HepG2 (cell line): Measurements from ENCODE around the gene ZDHHC14. TPM values are rescaled to one million over a fixed set of nuclear protein-coding genes. Genes with fewer than 3 reads are reported as not detected.

Source experiments
- ATAC-seq: fragments of 200-7000 bp; cut with Tn5 transposase; 3 replicates; pipeline ENCODE4 v1.9.1; 2020; ENCODE audit warnings: mild to moderate bottlenecking, moderate library complexity
- BruUV-seq: library from RNA; stranded (reverse); fragments of 400-500 nt; replicated peaks from 2 replicates; lab custom pipeline; 2021; lab: Mats Ljungman, UMichigan
- CTCF ChIA-PET: fragments of 300-600 bp; formaldehyde crosslinking; extraction: SDS; loops from one replicate; lab custom pipeline; 2021; ENCODE audit warnings: low total read pairs, inconsistent platforms, low intra/inter-chr PET ratio; lab: Yijun Ruan, JAX
- POLR2A ChIA-PET: fragments of 350-600 bp; sonication (Branson Sonifier 250); formaldehyde crosslinking; loops from one replicate; lab custom pipeline; 2020; ENCODE audit warnings: antibody characterized with exemption, inconsistent platforms; lab: Yijun Ruan, JAX
- DNase-seq: peaks from one replicate; pipeline ENCODE4 v3.0.0-alpha.2; 2015; ENCODE audit warnings: low spot score
- FAIRE-seq: peaks from 3 replicates; lab custom pipeline; 2011; peaks lifted over from hg19 to GRCh38; lab: Jason Lieb, UNC
- H2AFZ ChIP-seq: one replicate; pipeline ENCODE4 v1.6.1; 2011; ENCODE audit warnings: low read length, inconsistent platforms
- H3K27ac ChIP-seq: fragments of 300-600 bp; 3 replicates; pipeline ENCODE4 v1.8.0; 2011; ENCODE audit warnings: mixed run types, mild to moderate bottlenecking, mixed read lengths, low read length, inconsistent platforms; ENCODE audit not compliant: insufficient read depth; ENCODE audit errors: extremely low read length
- H3K27me3 ChIP-seq, 2 experiments: fragments of 200-600 bp in 1 of 2; 2 replicates in 1 of 2; 3 replicates in 1 of 2; pipeline versions ENCODE4 v1.6.0 to v1.8.0; 2011; ENCODE audit warnings: low read length in 2 of 2, mild to moderate bottlenecking in 2 of 2, moderate library complexity in 2 of 2, inconsistent platforms in 1 of 2; ENCODE audit not compliant: insufficient read depth in 2 of 2, control insufficient read depth in 1 of 2
- H3K36me3 ChIP-seq, 2 experiments: fragments of 200-600 bp in 1 of 2; replicated peaks in 1 of 2; 2 replicates in 1 of 2; 3 replicates in 1 of 2; pipeline versions ENCODE4 v1.5.1 to v1.8.0; 2011; ENCODE audit warnings: low read length in 2 of 2, inconsistent platforms in 1 of 2; ENCODE audit not compliant: insufficient read depth in 2 of 2, control insufficient read depth in 1 of 2
- H3K4me1 ChIP-seq: 2 replicates; pipeline ENCODE4 v1.5.1; 2012; ENCODE audit warnings: low read length, inconsistent platforms; ENCODE audit not compliant: insufficient read depth
- H3K4me2 ChIP-seq: 2 replicates; pipeline ENCODE4 v1.6.0; 2011; ENCODE audit warnings: low read depth, low read length, inconsistent platforms
- H3K4me3 ChIP-seq, 3 experiments: fragments of 200-600 bp in 1 of 3; sonication (generic), shearing (Covaris generic) in 1 of 3; replicated peaks in 1 of 3; 2 replicates each; pipeline ENCODE4 v1.5.1; 2011 to 2016; ENCODE audit warnings: low read length in 3 of 3, inconsistent platforms in 2 of 3, low read depth in 2 of 3, mild to moderate bottlenecking in 2 of 3, control low read depth in 1 of 3, mixed read lengths in 1 of 3; ENCODE audit not compliant: insufficient read depth in 1 of 3
- H3K79me2 ChIP-seq: one replicate; pipeline ENCODE4 v1.6.1; 2011; ENCODE audit warnings: low read length, inconsistent platforms; ENCODE audit not compliant: insufficient read depth
- H3K9ac ChIP-seq: 2 replicates; pipeline ENCODE4 v1.6.0; 2011; ENCODE audit warnings: mild to moderate bottlenecking, low read depth, low read length, inconsistent platforms; ENCODE audit not compliant: insufficient read depth
- H3K9me3 ChIP-seq: 2 replicates; pipeline ENCODE4 v1.5.1; 2012; ENCODE audit warnings: mild to moderate bottlenecking, low read length
- H4K20me1 ChIP-seq: 2 replicates; pipeline ENCODE4 v1.6.0; 2011; ENCODE audit warnings: inconsistent platforms, mild to moderate bottlenecking, low read length, moderate library complexity; ENCODE audit not compliant: insufficient read depth
- MAFF ChIP-seq: IDR thresholded peaks from 2 replicates; pipeline ENCODE4 v1.6.1; 2011; ENCODE audit warnings: low read depth, low read length, improper control_type of control experiment
- MAFK ChIP-seq, 2 experiments: IDR thresholded peaks in 1 of 2; conservative IDR thresholded peaks in 1 of 2; 2 replicates each; pipeline ENCODE4 v1.6.1; 2011; ENCODE audit warnings: improper control_type of control experiment in 2 of 2, low read length in 2 of 2
- ZBTB33 ChIP-seq: sonication (generic); formaldehyde crosslinking; IDR thresholded peaks from 2 replicates; pipeline ENCODE4 v1.4.0; 2020; ENCODE audit warnings: missing genetic modification reagents
- ZNF160 ChIP-seq: sonication (generic); formaldehyde crosslinking; IDR thresholded peaks from 2 replicates; pipeline ENCODE4 v1.8.0; 2022; ENCODE audit warnings: mild to moderate bottlenecking, inconsistent platforms, missing genetic modification reagents
- whole genome bisulfite sequencing: methylation state at CpG from one replicate; pipeline ENCODE4 v1.1.6; 2017; ENCODE audit warnings: low lambda C conversion rate; 5-methylcytosine and 5-hydroxymethylcytosine counted together
- in situ Hi-C: cut with HindIII; loops from 2 replicates; pipeline ENCODE4 v1.10.0; 2017; ENCODE audit warnings: low pct_unique_long_range_greater_than_20kb; ENCODE audit not compliant: extremely low pct_ligation_motif_present
- intact Hi-C: fragments of 100-400 bp; cut with micrococcal nuclease; formaldehyde crosslinking; loops from one replicate; pipeline ENCODE4 v1.10.0; 2022; ENCODE audit not compliant: unreplicated experiment
- polyA plus RNA-seq, 8 experiments: library from polyadenylated mRNA; depleted of rRNA in 3 of 8; stranded (reverse) in 7 of 8; unstranded in 1 of 8; fragments of >200 nt; fragmentation: Illumina TruSeq in 4 of 8; extraction: Trizol in 4 of 8; gene quantifications; 2 replicates each; pipeline versions ENCODE4 v1.2.1 to v1.2.3, GENCODE V29; 2011 to 2016; ENCODE audit warnings: low read depth in 4 of 8, missing spikeins in 1 of 8, mixed read lengths in 1 of 8; ENCODE audit not compliant: insufficient read depth in 1 of 8
- total RNA-seq, 5 experiments: library from RNA; depleted of rRNA; stranded (reverse); fragments of >200 nt; fragmentation: Illumina TruSeq; extraction: Trizol; gene quantifications; 2 replicates each; pipeline ENCODE4 v1.2.3, GENCODE V29; 2016; ENCODE audit warnings: low read depth in 1 of 5
- TF ChIP-seq, protein P1 (sequence below): sonication (generic); formaldehyde crosslinking; IDR thresholded peaks from 2 replicates; pipeline ENCODE4 v1.5.0; 2020; ENCODE audit warnings: missing genetic modification reagents
- TF ChIP-seq, protein P2 (sequence below): sonication (generic); formaldehyde crosslinking; IDR thresholded peaks from 2 replicates; pipeline ENCODE4 v1.8.1; 2023; ENCODE audit warnings: mild to moderate bottlenecking, missing genetic modification reagents, borderline replicate concordance
- TF ChIP-seq, protein P3 (sequence below): sonication (generic); formaldehyde crosslinking; conservative IDR thresholded peaks from 2 replicates; pipeline ENCODE4 v1.8.0; 2022; ENCODE audit warnings: mild to moderate bottlenecking, moderate library complexity, missing genetic modification reagents

Gene ZDHHC14
- total and polyA plus RNA-seq, 2 of the 13 experiments (the other 11 are each of a cell fraction or from before 2014, with no cell fraction given): 3.7 to 9.5 TPM

DNA sequence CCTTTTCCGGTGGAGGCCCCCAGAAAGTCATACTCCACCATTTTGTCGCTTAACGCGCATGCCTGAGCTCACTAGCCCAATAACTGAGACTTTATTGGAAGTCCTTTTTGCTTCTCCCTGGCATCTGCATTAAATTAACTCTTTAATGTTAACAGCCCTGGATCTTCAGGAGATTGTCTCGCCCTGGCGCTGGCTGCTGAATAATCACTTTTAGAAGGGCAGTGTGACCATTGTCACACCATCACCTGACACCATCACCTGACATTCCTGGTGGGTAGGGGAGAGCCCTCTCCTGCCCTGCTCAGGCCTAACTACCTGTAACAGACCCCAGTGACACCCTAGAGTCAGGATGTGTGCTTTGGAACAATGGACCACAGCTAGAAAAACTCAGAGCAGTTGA lies 326.6 kb downstream of the ZDHHC14 start:
- Histone ChIP-seq H3K4me3 (no peak overlapping the region), H3K9ac (no peak overlapping the region), H3K27ac (no peak overlapping the region), H3K79me2 (no peaks in the 10 kb centered on the region), H3K4me2 (no peak overlapping the region), H3K36me3 (no peaks in the 10 kb centered on the region), H4K20me1 (no peaks in the 10 kb centered on the region), H3K27me3 (peaks cover 4 to 57% of the 10 kb centered on the region in 2 experiments; a peak in 3 of 5 replicates), H2AFZ (no peak overlapping the region), H3K9me3 (no peaks in the 10 kb centered on the region), H3K4me1 (peaks cover 14% of the 10 kb centered on the region)
- ChIA-PET POLR2A (no interaction called here), CTCF (no interaction called here)
- TF ChIP-seq, protein P1, sequence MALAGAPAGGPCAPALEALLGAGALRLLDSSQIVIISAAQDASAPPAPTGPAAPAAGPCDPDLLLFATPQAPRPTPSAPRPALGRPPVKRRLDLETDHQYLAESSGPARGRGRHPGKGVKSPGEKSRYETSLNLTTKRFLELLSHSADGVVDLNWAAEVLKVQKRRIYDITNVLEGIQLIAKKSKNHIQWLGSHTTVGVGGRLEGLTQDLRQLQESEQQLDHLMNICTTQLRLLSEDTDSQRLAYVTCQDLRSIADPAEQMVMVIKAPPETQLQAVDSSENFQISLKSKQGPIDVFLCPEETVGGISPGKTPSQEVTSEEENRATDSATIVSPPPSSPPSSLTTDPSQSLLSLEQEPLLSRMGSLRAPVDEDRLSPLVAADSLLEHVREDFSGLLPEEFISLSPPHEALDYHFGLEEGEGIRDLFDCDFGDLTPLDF (CRISPR knock-in tag): no peak
- TF ChIP-seq, protein P2, sequence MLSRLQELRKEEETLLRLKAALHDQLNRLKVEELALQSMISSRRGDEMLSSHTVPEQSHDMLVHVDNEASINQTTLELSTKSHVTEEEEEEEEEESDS (CRISPR knock-in tag): no peak
- TF ChIP-seq ZNF160 (CRISPR knock-in tag): no peak
- no peak for TF ChIP-seq ZBTB33 (CRISPR knock-in tag)
- TF ChIP-seq MAFF: peak; percentile 72
- peak; percentile 80 to 81 for TF ChIP-seq MAFK (conservative IDR thresholded peaks at IDR 0.05 in 1 of 2, IDR thresholded peaks at IDR 0.05 in 1 of 2; ENCODE audit: low read length in 2 of 2)
- TF ChIP-seq, protein P3, sequence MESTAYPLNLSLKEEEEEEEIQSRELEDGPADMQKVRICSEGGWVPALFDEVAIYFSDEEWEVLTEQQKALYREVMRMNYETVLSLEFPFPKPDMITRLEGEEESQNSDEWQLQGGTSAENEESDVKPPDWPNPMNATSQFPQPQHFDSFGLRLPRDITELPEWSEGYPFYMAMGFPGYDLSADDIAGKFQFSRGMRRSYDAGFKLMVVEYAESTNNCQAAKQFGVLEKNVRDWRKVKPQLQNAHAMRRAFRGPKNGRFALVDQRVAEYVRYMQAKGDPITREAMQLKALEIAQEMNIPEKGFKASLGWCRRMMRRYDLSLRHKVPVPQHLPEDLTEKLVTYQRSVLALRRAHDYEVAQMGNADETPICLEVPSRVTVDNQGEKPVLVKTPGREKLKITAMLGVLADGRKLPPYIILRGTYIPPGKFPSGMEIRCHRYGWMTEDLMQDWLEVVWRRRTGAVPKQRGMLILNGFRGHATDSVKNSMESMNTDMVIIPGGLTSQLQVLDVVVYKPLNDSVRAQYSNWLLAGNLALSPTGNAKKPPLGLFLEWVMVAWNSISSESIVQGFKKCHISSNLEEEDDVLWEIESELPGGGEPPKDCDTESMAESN (CRISPR knock-in tag): no peak
- intact Hi-C loops (no loop called here), in situ Hi-C loops (no loop called here)
- no TSS peak for BruUV-seq
- DNase-seq (no peak), FAIRE-seq (no peak), ATAC-seq (no peak)
- 38% methylated on average over 5 of the region's 6 CpGs for WGBS
